T follicular helper cell (primary cell): ENCODE measurements around the gene CYP2F1.
A peak's percentile ranks its signal among the peaks of the same experiment; 100 is the strongest.
"Not testable (repeated sequence)": the region's sequence is repeated elsewhere in the genome, so short reads cannot be mapped to it uniquely, and the experiment has no call there.

Experiments
- DNase-seq: peaks from one replicate; pipeline ENCODE4 v3.0.0-alpha.2; 2020; ENCODE audit warnings: low read depth

Gene CYP2F1

GRCh38 chr19:41126765-41127203, 12.6 kb downstream of the CYP2F1 start:
- DNase-seq = peak; percentile 49

- DNase-seq = not testable (repeated sequence)
These were observed 13.1 kb downstream of the CYP2F1 start for GRCh38 chr19:41127362-41127761.

GRCh38 chr19:41127801-41128300, 13.6 kb downstream of the CYP2F1 start:
- DNase-seq = peak; percentile 77

- DNase-seq = no peak
These were observed 14.5 kb downstream of the CYP2F1 start for GRCh38 chr19:41128692-41129091.

- no peak for DNase-seq
These were observed 17.0 kb downstream of the CYP2F1 start for GRCh38 chr19:41131186-41131585.

- DNase-seq = no peak
These were observed 19.0 kb downstream of the CYP2F1 start for GRCh38 chr19:41133260-41133659.

- no peak for DNase-seq
These were observed 20.4 kb downstream of the CYP2F1 start for GRCh38 chr19:41134616-41135015.

GRCh38 chr19:41135390-41136384, 21.5 kb downstream of the CYP2F1 start:
- DNase-seq = not testable (repeated sequence)

- DNase-seq = no peak
These were observed 22.6 kb downstream of the CYP2F1 start for GRCh38 chr19:41136636-41137455.

- peak; percentile 84 for DNase-seq
These were observed 30.2 kb downstream of the CYP2F1 start for GRCh38 chr19:41144403-41144802.

GRCh38 chr19:41149831-41150230, 35.6 kb downstream of the CYP2F1 start:
- DNase-seq = no peak

GRCh38 chr19:41150986-41151385, 36.8 kb downstream of the CYP2F1 start:
- not testable (repeated sequence) for DNase-seq

GRCh38 chr19:41154060-41154459, 39.8 kb downstream of the CYP2F1 start:
- no peak for DNase-seq

- DNase-seq = no peak
These were observed 42.0 kb downstream of the CYP2F1 start for GRCh38 chr19:41156207-41156606.

- no peak for DNase-seq
These were observed 45.6 kb downstream of the CYP2F1 start for GRCh38 chr19:41159881-41160280.

GRCh38 chr19:41161903-41162302, 47.7 kb downstream of the CYP2F1 start:
- no peak for DNase-seq

GRCh38 chr19:41166944-41167804, 52.9 kb downstream of the CYP2F1 start:
- no peak for DNase-seq

GRCh38 chr19:41172297-41173164, 58.3 kb downstream of the CYP2F1 start:
- no peak for DNase-seq

- no peak for DNase-seq
These were observed 60.2 kb downstream of the CYP2F1 start for GRCh38 chr19:41174297-41174928.
